ENCODE data around the gene TDP1. TPM values are rescaled to one million over a fixed set of nuclear protein-coding genes. Genes with fewer than 3 reads are reported as not detected.

TDP1 gene
- total RNA-seq, 1 donor from 2014 or later = 12.5 TPM

DNA sequence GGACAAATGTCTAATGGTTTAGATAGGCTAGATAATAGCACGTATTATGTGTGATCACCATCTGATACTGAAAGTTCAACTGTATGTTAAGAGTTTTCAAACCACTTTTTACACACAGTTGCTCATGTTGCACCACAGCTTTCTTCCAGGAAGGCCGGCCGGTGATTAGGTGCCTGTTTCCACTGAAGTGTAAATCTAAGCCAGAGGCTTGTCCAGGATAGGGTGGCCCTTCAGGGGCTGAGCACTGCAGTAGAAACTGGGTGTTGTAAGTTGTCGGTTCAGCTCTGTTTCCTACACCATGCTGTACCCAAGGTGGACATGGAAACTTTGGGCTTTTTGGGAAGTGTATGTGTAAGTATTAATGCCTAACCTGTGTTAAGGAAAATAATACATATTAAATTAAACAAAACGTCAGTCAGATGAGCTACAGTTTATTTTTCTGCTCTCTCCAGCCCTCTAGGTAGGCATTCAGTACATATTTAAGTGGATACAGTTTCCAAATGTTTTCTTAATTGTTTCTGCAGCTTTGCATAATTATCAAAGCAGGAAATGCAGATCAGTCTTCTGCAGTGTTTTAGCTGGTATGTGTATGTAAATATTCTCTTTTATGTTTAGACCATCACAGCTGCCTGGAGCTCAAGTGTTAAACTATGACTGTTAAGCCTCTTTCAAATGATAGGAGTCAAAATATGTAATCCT lies 30.9 kb downstream of the TDP1 start:
- Histone ChIP-seq H3K36me3 (ENCODE audit: control insufficient read depth in 3 of 3, insufficient read depth in 3 of 3, low read length in 3 of 3) (peaks cover 0 to 22% (median 17%) of the 10 kb centered on the region in 3 donors), H3K9ac (ENCODE audit: low read depth in 1 of 3, low read length in 3 of 3) (no peak overlapping the region), H3K27me3 (ENCODE audit: control insufficient read depth in 3 of 3, insufficient read depth in 3 of 3, low read length in 3 of 3) (no peaks in the 10 kb centered on the region), H3K4me1 (ENCODE audit: control insufficient read depth in 3 of 3, insufficient read depth in 3 of 3, low read length in 3 of 3) (no peaks in the 10 kb centered on the region), H3K9me3 (ENCODE audit: control insufficient read depth in 3 of 3, low read length in 3 of 3) (no peaks in the 10 kb centered on the region), H3K4me3 (ENCODE audit: low read length in 3 of 3) (no peak overlapping the region), H3K27ac (ENCODE audit: low read depth, low read length) (no peak overlapping the region)

GRCh38 chr14:89987161-89987475 lies 31.4 kb downstream of the TDP1 start:
- no peak overlapping the region for H3K27ac ChIP-seq (ENCODE audit: low read depth, low read length)
- H3K9ac ChIP-seq (ENCODE audit: low read depth in 1 of 3, low read length in 3 of 3) = no peak overlapping the region
- no peaks in the 10 kb centered on the region for H3K27me3 ChIP-seq (ENCODE audit: control insufficient read depth in 3 of 3, insufficient read depth in 3 of 3, low read length in 3 of 3)
- no peaks in the 10 kb centered on the region for H3K4me1 ChIP-seq (ENCODE audit: control insufficient read depth in 3 of 3, insufficient read depth in 3 of 3, low read length in 3 of 3)
- peaks cover 0 to 17% (median 17%) of the 10 kb centered on the region in 3 donors for H3K36me3 ChIP-seq (ENCODE audit: control insufficient read depth in 3 of 3, insufficient read depth in 3 of 3, low read length in 3 of 3)
- no peak overlapping the region for H3K4me3 ChIP-seq (ENCODE audit: low read length in 3 of 3)
- no peaks in the 10 kb centered on the region for H3K9me3 ChIP-seq (ENCODE audit: control insufficient read depth in 3 of 3, low read length in 3 of 3)

DNA sequence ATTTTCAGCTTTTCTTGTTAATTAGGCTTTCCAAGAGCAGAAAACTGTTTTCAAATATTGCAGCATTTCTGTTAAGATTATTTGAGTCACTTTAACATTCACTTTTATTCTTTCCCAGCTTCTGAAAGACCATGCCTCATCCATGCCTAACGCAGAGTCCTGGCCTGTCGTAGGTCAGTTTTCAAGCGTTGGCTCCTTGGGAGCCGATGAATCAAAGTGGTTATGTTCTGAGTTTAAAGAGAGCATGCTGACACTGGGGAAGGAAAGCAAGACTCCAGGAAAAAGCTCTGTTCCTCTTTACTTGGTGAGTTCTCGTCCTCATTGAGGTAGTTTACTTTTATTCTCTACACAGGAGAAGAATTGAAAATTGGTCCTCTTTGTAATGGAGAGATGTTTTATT lies 33.1 kb downstream of the TDP1 start:
- H3K9me3 ChIP-seq (ENCODE audit: control insufficient read depth in 3 of 3, low read length in 3 of 3) = no peaks in the 10 kb centered on the region
- no peaks in the 10 kb centered on the region for H3K27me3 ChIP-seq (ENCODE audit: control insufficient read depth in 3 of 3, insufficient read depth in 3 of 3, low read length in 3 of 3)
- no peak overlapping the region for H3K27ac ChIP-seq (ENCODE audit: low read depth, low read length)
- no peaks in the 10 kb centered on the region for H3K4me1 ChIP-seq (ENCODE audit: control insufficient read depth in 3 of 3, insufficient read depth in 3 of 3, low read length in 3 of 3)
- H3K4me3 ChIP-seq (ENCODE audit: low read length in 3 of 3) = no peak overlapping the region
- H3K36me3 ChIP-seq (ENCODE audit: control insufficient read depth in 3 of 3, insufficient read depth in 3 of 3, low read length in 3 of 3) = peaks cover 0 to 15% (median 12%) of the 10 kb centered on the region in 3 donors
- H3K9ac ChIP-seq (ENCODE audit: low read depth in 1 of 3, low read length in 3 of 3) = no peak overlapping the region

DNA sequence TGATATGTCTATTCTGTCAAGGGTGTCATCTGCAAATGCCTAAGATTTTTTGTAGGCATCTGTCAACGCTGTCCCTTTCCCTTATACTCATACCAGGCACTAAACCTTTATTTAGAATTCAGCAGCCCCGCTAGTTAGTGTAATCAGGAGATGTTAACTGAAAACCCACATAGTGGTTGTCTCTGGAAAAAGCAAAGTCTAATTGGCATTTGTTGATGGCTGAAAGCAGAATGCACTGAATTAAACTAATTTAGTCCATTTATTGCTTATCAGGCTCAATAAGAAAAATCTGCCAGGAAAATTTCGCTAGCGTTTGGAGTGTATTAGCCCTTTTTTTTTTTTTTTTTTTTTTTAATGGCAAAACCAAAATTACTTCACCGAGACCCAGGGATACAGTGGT lies 34.5 kb downstream of the TDP1 start:
- peaks cover 4 to 26% (median 18%) of the 10 kb centered on the region in 3 donors for H3K36me3 ChIP-seq (ENCODE audit: control insufficient read depth in 3 of 3, insufficient read depth in 3 of 3, low read length in 3 of 3)
- H3K27me3 ChIP-seq (ENCODE audit: control insufficient read depth in 3 of 3, insufficient read depth in 3 of 3, low read length in 3 of 3) = no peaks in the 10 kb centered on the region
- H3K9ac ChIP-seq (ENCODE audit: low read depth in 1 of 3, low read length in 3 of 3) = no peak overlapping the region
- no peaks in the 10 kb centered on the region for H3K4me1 ChIP-seq (ENCODE audit: control insufficient read depth in 3 of 3, insufficient read depth in 3 of 3, low read length in 3 of 3)
- H3K9me3 ChIP-seq (ENCODE audit: control insufficient read depth in 3 of 3, low read length in 3 of 3) = no peaks in the 10 kb centered on the region
- H3K27ac ChIP-seq (ENCODE audit: low read depth, low read length) = no peak overlapping the region
- H3K4me3 ChIP-seq (ENCODE audit: low read length in 3 of 3) = no peak overlapping the region

DNA sequence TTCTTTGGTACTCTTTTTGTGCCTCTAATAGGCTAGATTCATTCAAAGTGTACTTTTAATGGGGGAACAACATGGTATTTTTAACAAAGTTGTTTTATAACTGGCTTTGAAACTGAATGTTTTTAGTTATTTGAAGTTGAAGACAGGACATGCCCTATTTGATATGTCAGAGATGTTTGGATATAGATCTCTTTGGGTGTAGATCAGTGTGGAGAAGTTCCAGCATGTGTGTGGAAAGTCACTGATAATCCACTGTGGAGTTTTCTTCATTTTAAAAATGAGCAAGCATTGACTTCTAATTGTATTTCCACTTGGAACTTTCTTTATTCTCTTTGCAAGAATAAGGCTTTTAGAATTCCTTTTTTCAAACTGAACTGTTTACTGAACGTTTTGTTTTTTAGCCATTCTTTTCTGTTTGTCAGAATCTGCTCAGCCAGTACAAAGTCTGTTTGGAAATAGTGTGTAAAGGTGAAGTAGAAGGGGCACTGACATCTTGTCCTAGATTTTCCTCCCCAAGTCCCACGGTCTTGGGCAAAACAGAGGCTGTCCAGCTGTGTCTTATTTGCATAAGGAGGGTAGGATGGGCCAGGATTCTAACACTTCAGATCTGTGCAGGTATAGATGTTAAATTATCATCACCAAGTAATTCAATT lies 35.0 kb downstream of the TDP1 start:
- H3K9ac ChIP-seq (ENCODE audit: low read depth in 1 of 3, low read length in 3 of 3) = no peak overlapping the region
- H3K36me3 ChIP-seq (ENCODE audit: control insufficient read depth in 3 of 3, insufficient read depth in 3 of 3, low read length in 3 of 3) = peaks cover 4 to 32% (median 18%) of the 10 kb centered on the region in 3 donors
- no peak overlapping the region for H3K4me3 ChIP-seq (ENCODE audit: low read length in 3 of 3)
- H3K27me3 ChIP-seq (ENCODE audit: control insufficient read depth in 3 of 3, insufficient read depth in 3 of 3, low read length in 3 of 3) = no peaks in the 10 kb centered on the region
- no peak overlapping the region for H3K27ac ChIP-seq (ENCODE audit: low read depth, low read length)
- no peaks in the 10 kb centered on the region for H3K9me3 ChIP-seq (ENCODE audit: control insufficient read depth in 3 of 3, low read length in 3 of 3)
- H3K4me1 ChIP-seq (ENCODE audit: control insufficient read depth in 3 of 3, insufficient read depth in 3 of 3, low read length in 3 of 3) = no peaks in the 10 kb centered on the region

DNA sequence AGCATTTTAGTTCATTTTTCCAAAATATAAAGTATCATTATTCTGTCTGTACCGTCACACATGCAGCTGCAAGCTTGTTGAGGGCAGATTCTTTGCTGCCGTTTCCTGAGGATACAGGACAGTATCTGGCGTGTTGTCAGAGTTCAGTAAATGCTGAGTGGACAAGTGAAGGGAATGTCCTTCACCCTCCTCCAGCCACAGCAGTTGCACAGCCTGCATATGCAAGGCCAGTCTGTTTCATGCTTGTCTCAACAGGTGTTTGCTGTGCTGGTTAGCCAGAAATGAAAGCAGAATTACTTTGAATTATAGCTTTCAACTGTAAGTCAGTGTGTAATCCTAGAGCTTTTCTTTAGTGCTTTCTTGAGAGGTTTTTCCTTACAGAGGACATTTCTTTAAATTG lies 36.5 kb downstream of the TDP1 start:
- no peaks in the 10 kb centered on the region for H3K9me3 ChIP-seq (ENCODE audit: control insufficient read depth in 3 of 3, low read length in 3 of 3)
- no peaks in the 10 kb centered on the region for H3K27me3 ChIP-seq (ENCODE audit: control insufficient read depth in 3 of 3, insufficient read depth in 3 of 3, low read length in 3 of 3)
- no peaks in the 10 kb centered on the region for H3K4me1 ChIP-seq (ENCODE audit: control insufficient read depth in 3 of 3, insufficient read depth in 3 of 3, low read length in 3 of 3)
- no peak overlapping the region for H3K9ac ChIP-seq (ENCODE audit: low read depth in 1 of 3, low read length in 3 of 3)
- peaks cover 8 to 29% (median 19%) of the 10 kb centered on the region in 3 donors for H3K36me3 ChIP-seq (ENCODE audit: control insufficient read depth in 3 of 3, insufficient read depth in 3 of 3, low read length in 3 of 3)
- no peak overlapping the region for H3K4me3 ChIP-seq (ENCODE audit: low read length in 3 of 3)
- H3K27ac ChIP-seq (ENCODE audit: low read depth, low read length) = no peak overlapping the region

- Histone ChIP-seq H3K9me3 (ENCODE audit: control insufficient read depth in 3 of 3, low read length in 3 of 3) (no peaks in the 10 kb centered on the region), H3K4me3 (ENCODE audit: low read length in 3 of 3) (no peak overlapping the region), H3K9ac (ENCODE audit: low read depth in 1 of 3, low read length in 3 of 3) (no peak overlapping the region), H3K27ac (ENCODE audit: low read depth, low read length) (no peak overlapping the region), H3K4me1 (ENCODE audit: control insufficient read depth in 3 of 3, insufficient read depth in 3 of 3, low read length in 3 of 3) (no peaks in the 10 kb centered on the region), H3K36me3 (ENCODE audit: control insufficient read depth in 3 of 3, insufficient read depth in 3 of 3, low read length in 3 of 3) (peaks cover 8 to 26% (median 23%) of the 10 kb centered on the region in 3 donors), H3K27me3 (ENCODE audit: control insufficient read depth in 3 of 3, insufficient read depth in 3 of 3, low read length in 3 of 3) (no peaks in the 10 kb centered on the region)
These were observed 41.2 kb downstream of the TDP1 start for GRCh38 chr14:89996963-89997362.

GRCh38 chr14:90000935-90001334 lies 45.2 kb downstream of the TDP1 start:
- Histone ChIP-seq H3K36me3 (ENCODE audit: control insufficient read depth in 3 of 3, insufficient read depth in 3 of 3, low read length in 3 of 3) (peaks cover 3 to 19% (median 9%) of the 10 kb centered on the region in 3 donors), H3K9ac (ENCODE audit: low read depth in 1 of 3, low read length in 3 of 3) (no peak overlapping the region), H3K9me3 (ENCODE audit: control insufficient read depth in 3 of 3, low read length in 3 of 3) (no peaks in the 10 kb centered on the region), H3K4me3 (ENCODE audit: low read length in 3 of 3) (no peak overlapping the region), H3K4me1 (ENCODE audit: control insufficient read depth in 3 of 3, insufficient read depth in 3 of 3, low read length in 3 of 3) (no peaks in the 10 kb centered on the region), H3K27me3 (ENCODE audit: control insufficient read depth in 3 of 3, insufficient read depth in 3 of 3, low read length in 3 of 3) (no peaks in the 10 kb centered on the region), H3K27ac (ENCODE audit: low read depth, low read length) (no peak overlapping the region)

DNA sequence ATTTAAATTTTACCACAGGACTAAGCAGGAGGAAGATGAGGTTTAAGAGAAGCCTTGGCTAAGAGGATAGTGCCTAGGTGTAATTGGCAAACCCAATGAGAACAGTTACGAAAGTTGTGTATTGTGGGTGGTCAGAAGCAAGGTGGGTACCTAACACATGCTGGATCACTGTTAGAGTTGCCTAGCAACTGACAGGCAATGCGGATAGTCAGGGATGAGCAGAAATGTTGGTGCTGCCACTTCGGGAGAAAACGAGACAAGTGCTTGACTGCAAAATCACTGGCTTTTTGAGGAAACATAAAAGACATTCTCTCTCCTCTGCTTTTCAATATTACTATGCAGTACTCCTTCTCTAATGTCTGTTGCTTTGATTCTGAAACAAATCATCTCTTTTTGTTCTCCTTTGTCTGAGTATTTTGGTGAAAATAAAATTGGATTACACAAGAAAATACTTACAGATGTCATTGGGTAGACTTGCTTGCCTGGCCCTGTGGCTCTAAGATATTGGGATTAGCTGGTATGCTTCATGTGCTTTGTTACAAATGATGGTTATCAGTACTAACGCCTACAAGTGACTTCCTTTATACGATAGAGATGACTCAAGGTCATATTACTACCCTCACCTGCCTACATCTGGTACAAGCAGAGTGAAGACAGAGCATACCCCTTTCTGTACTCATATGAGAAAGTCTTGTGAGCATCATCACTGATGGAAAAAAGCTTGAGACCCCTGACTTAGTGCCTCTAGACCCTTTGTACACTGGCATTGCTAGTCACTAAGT lies 48.0 kb downstream of the TDP1 start:
- Histone ChIP-seq H3K36me3 (ENCODE audit: control insufficient read depth in 3 of 3, insufficient read depth in 3 of 3, low read length in 3 of 3) (peaks cover 0 to 2% (median 0%) of the 10 kb centered on the region in 3 donors), H3K27ac (ENCODE audit: low read depth, low read length) (no peak overlapping the region), H3K9me3 (ENCODE audit: control insufficient read depth in 3 of 3, low read length in 3 of 3) (no peaks in the 10 kb centered on the region), H3K4me1 (ENCODE audit: control insufficient read depth in 3 of 3, insufficient read depth in 3 of 3, low read length in 3 of 3) (no peaks in the 10 kb centered on the region), H3K9ac (ENCODE audit: low read depth in 1 of 3, low read length in 3 of 3) (no peak overlapping the region), H3K27me3 (ENCODE audit: control insufficient read depth in 3 of 3, insufficient read depth in 3 of 3, low read length in 3 of 3) (no peaks in the 10 kb centered on the region), H3K4me3 (ENCODE audit: low read length in 3 of 3) (no peak overlapping the region)

DNA sequence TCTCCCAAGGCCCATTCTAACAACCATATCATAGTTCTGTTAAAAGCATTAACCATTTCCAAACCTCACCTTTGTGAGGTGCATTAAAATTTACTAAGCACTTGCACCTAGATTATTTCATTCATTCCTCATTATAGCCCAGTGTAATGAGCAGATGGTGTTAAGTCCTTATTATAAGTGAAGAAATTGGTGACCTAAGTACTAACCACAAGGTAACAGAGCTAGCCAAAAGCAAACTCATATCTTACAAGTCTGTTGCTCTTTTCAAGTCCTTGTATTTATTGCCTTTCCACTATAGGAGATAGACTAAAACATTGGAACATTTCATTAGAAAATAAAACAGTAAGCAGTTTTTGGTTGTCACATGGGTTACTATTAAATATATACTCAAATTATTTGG lies 49.7 kb downstream of the TDP1 start:
- H3K9ac ChIP-seq (ENCODE audit: low read depth in 1 of 3, low read length in 3 of 3) = no peak overlapping the region
- H3K36me3 ChIP-seq (ENCODE audit: control insufficient read depth in 3 of 3, insufficient read depth in 3 of 3, low read length in 3 of 3) = peaks cover 0 to 4% (median 0%) of the 10 kb centered on the region in 3 donors
- H3K27me3 ChIP-seq (ENCODE audit: control insufficient read depth in 3 of 3, insufficient read depth in 3 of 3, low read length in 3 of 3) = no peaks in the 10 kb centered on the region
- no peak overlapping the region for H3K27ac ChIP-seq (ENCODE audit: low read depth, low read length)
- no peak overlapping the region for H3K4me3 ChIP-seq (ENCODE audit: low read length in 3 of 3)
- H3K9me3 ChIP-seq (ENCODE audit: control insufficient read depth in 3 of 3, low read length in 3 of 3) = no peaks in the 10 kb centered on the region
- no peaks in the 10 kb centered on the region for H3K4me1 ChIP-seq (ENCODE audit: control insufficient read depth in 3 of 3, insufficient read depth in 3 of 3, low read length in 3 of 3)

Data from skeletal muscle tissue (tissue), 4 donors.